Measurements from ENCODE around the gene HAUS8. TPM values are rescaled to one million over a fixed set of nuclear protein-coding genes. Genes with fewer than 3 reads are reported as not detected.

HAUS8 gene
- polyA plus RNA-seq, 3 donors, result 2.5 to 9.3 (median 4.4) TPM

GRCh38 chr19:17109962-17110598 is 34.8 kb upstream of the HAUS8 start:
- Histone ChIP-seq H3K4me1 (ENCODE audit: control insufficient read depth in 1 of 2, insufficient read depth in 2 of 2, low read length in 2 of 2) (peaks cover 98% of the 10 kb centered on the region in 2 donors), H4K20me1 (ENCODE audit: insufficient read depth, low read length) (peaks cover 5% of the 10 kb centered on the region), H3K4me2 (replicated peaks; ENCODE audit: extremely low read depth, low read length, poor library complexity, severe bottlenecking) (peak overlapping the region; percentile 77), H3K27ac (ENCODE audit: low read depth in 1 of 2, low read length in 2 of 2) (peak overlapping the region; percentile 95), H3K79me2 (ENCODE audit: insufficient read depth, low read length) (peaks cover 92% of the 10 kb centered on the region), H3K36me3 (replicated peaks in 1 of 2; ENCODE audit: control insufficient read depth in 1 of 2, insufficient read depth in 2 of 2, low read length in 2 of 2) (peaks cover 13 to 42% of the 10 kb centered on the region in 2 donors), H3K9me3 (replicated peaks in 1 of 2; ENCODE audit: control insufficient read depth in 1 of 2, insufficient read depth in 1 of 2, low read length in 2 of 2) (no peaks in the 10 kb centered on the region), H3K9ac (ENCODE audit: insufficient read depth, low read length, poor library complexity, severe bottlenecking) (peak overlapping the region; percentile 74), H2AFZ (ENCODE audit: insufficient read depth, low read depth, low read length, poor library complexity, severe bottlenecking) (no peak overlapping the region), H3K4me3 (replicated peaks in 1 of 3; ENCODE audit: low read depth in 2 of 3, low read length in 3 of 3) (peak overlapping the region; percentile 29 to 71 (median 35)), H3K27me3 (ENCODE audit: control insufficient read depth in 2 of 2, insufficient read depth in 2 of 2, low read length in 2 of 2) (no peaks in the 10 kb centered on the region)
- H3K27ac Mint-ChIP-seq, result peak overlapping the region; percentile 98 to 99 (median 99)
- H3K4me1 Mint-ChIP-seq, result peaks cover 95% of the 10 kb centered on the region
- WGBS (ENCODE audit: insufficient coverage), result 3% methylated on average over 22 of the region's 26 CpGs
- H3K9me3 Mint-ChIP-seq, result no peaks in the 10 kb centered on the region
- intact Hi-C loops (cut with micrococcal nuclease), result loop anchor here (1.0 to 5.0 kb wide), 3 partner anchors 28 to 62 kb away; partner anchors contain the start of genes HAUS8 (in 2 of the 2) and MYO9B (in 2 of the 2)
- peak overlapping the region; percentile 75 to 88 for H3K4me3 Mint-ChIP-seq
- no peak for TF ChIP-seq CTCF (IDR thresholded peaks at IDR 0.05)
- peak; percentile 94 to 96 (median 96) for DNase-seq
- H3K36me3 Mint-ChIP-seq, result peaks cover 74 to 87% of the 10 kb centered on the region in 2 donors
- peaks cover 0 to 4% (median 2%) of the 10 kb centered on the region in 3 donors for H3K27me3 Mint-ChIP-seq (ENCODE audit: low read depth in 3 of 3)

DNA sequence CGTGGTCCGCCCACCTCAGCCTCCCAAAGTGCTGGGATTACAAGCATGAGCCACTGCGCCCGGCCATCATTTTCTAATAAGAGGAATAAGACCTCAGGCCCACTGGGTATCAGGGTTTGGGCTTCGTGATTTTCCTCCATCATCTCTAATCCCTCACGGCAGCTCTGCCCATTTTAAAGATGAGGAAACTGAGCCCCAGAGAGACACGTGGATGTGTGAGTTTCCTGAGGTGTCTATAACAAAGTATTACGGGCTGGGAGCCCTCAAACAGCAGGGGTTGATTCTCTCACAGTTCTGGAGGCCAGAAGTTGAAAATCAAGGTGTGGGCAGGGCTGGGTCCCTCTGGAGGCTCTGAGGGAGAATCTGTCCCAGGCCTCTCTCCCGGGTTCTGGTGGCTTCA is 34.0 kb upstream of the HAUS8 start:
- H3K27me3 Mint-ChIP-seq (ENCODE audit: low read depth in 3 of 3), result peaks cover 0 to 4% (median 2%) of the 10 kb centered on the region in 3 donors
- WGBS (ENCODE audit: insufficient coverage), result 67% methylated on average over 1 of the region's 9 CpGs
- H3K27ac Mint-ChIP-seq, result peak overlapping the region; percentile 98 to 99 (median 99)
- H2AFZ ChIP-seq (ENCODE audit: insufficient read depth, low read depth, low read length, poor library complexity, severe bottlenecking), result no peak overlapping the region
- H3K27ac ChIP-seq (ENCODE audit: low read depth in 1 of 2, low read length in 2 of 2), result peak overlapping the region; percentile 95
- H3K79me2 ChIP-seq (ENCODE audit: insufficient read depth, low read length), result peaks cover 92% of the 10 kb centered on the region
- peak overlapping the region; percentile 77 for H3K4me2 ChIP-seq (replicated peaks; ENCODE audit: extremely low read depth, low read length, poor library complexity, severe bottlenecking)
- no peak for DNase-seq
- H3K9me3 Mint-ChIP-seq, result no peaks in the 10 kb centered on the region
- H3K9ac ChIP-seq (ENCODE audit: insufficient read depth, low read length, poor library complexity, severe bottlenecking), result peak overlapping the region; percentile 74
- H3K4me1 Mint-ChIP-seq, result peaks cover 93% of the 10 kb centered on the region
- peaks cover 98 to 99% of the 10 kb centered on the region in 2 donors for H3K4me1 ChIP-seq (ENCODE audit: control insufficient read depth in 1 of 2, insufficient read depth in 2 of 2, low read length in 2 of 2)
- H3K9me3 ChIP-seq (replicated peaks in 1 of 2; ENCODE audit: control insufficient read depth in 1 of 2, insufficient read depth in 1 of 2, low read length in 2 of 2), result no peaks in the 10 kb centered on the region
- peaks cover 10% of the 10 kb centered on the region for H4K20me1 ChIP-seq (ENCODE audit: insufficient read depth, low read length)
- TF ChIP-seq CTCF (IDR thresholded peaks at IDR 0.05), result no peak
- no peaks in the 10 kb centered on the region for H3K27me3 ChIP-seq (ENCODE audit: control insufficient read depth in 2 of 2, insufficient read depth in 2 of 2, low read length in 2 of 2)
- intact Hi-C loops (cut with micrococcal nuclease), result no loop called here
- peak overlapping the region; percentile 29 to 71 (median 35) for H3K4me3 ChIP-seq (replicated peaks in 1 of 3; ENCODE audit: low read depth in 2 of 3, low read length in 3 of 3)
- H3K4me3 Mint-ChIP-seq, result peak overlapping the region; percentile 75 to 88
- peaks cover 18 to 42% of the 10 kb centered on the region in 2 donors for H3K36me3 ChIP-seq (replicated peaks in 1 of 2; ENCODE audit: control insufficient read depth in 1 of 2, insufficient read depth in 2 of 2, low read length in 2 of 2)
- H3K36me3 Mint-ChIP-seq, result peaks cover 75 to 87% of the 10 kb centered on the region in 2 donors
